KMS-11 (cell line): ENCODE measurements around the gene FGF3.

Experiments
- H2AFZ ChIP-seq: fragments of 200-600 bp; sonication (generic); 2 replicates; pipeline ENCODE4 v1.6.1; 2016; ENCODE audit warnings: antibody characterized with exemption, mixed run types, low read depth
- H3K27ac ChIP-seq: fragments of 200-600 bp; sonication (generic); 2 replicates; pipeline ENCODE4 v1.6.1; 2016; ENCODE audit warnings: mild to moderate bottlenecking, mixed run types
- H3K27me3 ChIP-seq: fragments of 200-600 bp; sonication (generic); 2 replicates; pipeline ENCODE4 v1.6.1; 2017; ENCODE audit warnings: mild to moderate bottlenecking, low read depth, mixed run types, moderate library complexity; ENCODE audit not compliant: insufficient read depth
- H3K36me3 ChIP-seq: fragments of 200-600 bp; sonication (generic); 2 replicates; pipeline ENCODE4 v1.6.1; 2017; ENCODE audit warnings: mild to moderate bottlenecking, mixed run types; ENCODE audit not compliant: insufficient read depth
- H3K4me1 ChIP-seq: fragments of 200-600 bp; sonication (generic); 2 replicates; pipeline ENCODE4 v1.6.1; 2016; ENCODE audit warnings: mild to moderate bottlenecking, low read depth, mixed run types; ENCODE audit not compliant: poor library complexity, severe bottlenecking
- H3K4me2 ChIP-seq: fragments of 200-600 bp; sonication (generic); 2 replicates; pipeline ENCODE4 v1.7.0; 2016; ENCODE audit warnings: mild to moderate bottlenecking, mixed run types
- H3K4me3 ChIP-seq: fragments of 200-600 bp; sonication (generic); IDR thresholded peaks from 2 replicates; pipeline ENCODE4 v1.6.1; 2017; ENCODE audit warnings: low read depth, low read length, mixed read lengths; ENCODE audit not compliant: insufficient read depth
- H3K79me2 ChIP-seq: fragments of 200-600 bp; sonication (generic); 2 replicates; pipeline ENCODE4 v1.6.1; 2016; ENCODE audit warnings: low read depth, mixed run types; ENCODE audit not compliant: insufficient read depth
- H3K9ac ChIP-seq: fragments of 200-600 bp; sonication (generic); 2 replicates; pipeline ENCODE4 v1.6.1; 2016; ENCODE audit warnings: mild to moderate bottlenecking, mixed run types
- H4K20me1 ChIP-seq: fragments of 200-600 bp; sonication (generic); 2 replicates; pipeline ENCODE4 v1.6.1; 2016; ENCODE audit warnings: mild to moderate bottlenecking, mixed run types; ENCODE audit not compliant: insufficient read depth
- TF ChIP-seq, protein P1 (sequence below): fragments of 200-600 bp; sonication (generic); conservative IDR thresholded peaks from 2 replicates; pipeline ENCODE4 v1.6.1; 2017; ENCODE audit warnings: low read depth, mild to moderate bottlenecking, antibody characterized with exemption, low read length, moderate library complexity, mixed read lengths

FGF3 gene

DNA sequence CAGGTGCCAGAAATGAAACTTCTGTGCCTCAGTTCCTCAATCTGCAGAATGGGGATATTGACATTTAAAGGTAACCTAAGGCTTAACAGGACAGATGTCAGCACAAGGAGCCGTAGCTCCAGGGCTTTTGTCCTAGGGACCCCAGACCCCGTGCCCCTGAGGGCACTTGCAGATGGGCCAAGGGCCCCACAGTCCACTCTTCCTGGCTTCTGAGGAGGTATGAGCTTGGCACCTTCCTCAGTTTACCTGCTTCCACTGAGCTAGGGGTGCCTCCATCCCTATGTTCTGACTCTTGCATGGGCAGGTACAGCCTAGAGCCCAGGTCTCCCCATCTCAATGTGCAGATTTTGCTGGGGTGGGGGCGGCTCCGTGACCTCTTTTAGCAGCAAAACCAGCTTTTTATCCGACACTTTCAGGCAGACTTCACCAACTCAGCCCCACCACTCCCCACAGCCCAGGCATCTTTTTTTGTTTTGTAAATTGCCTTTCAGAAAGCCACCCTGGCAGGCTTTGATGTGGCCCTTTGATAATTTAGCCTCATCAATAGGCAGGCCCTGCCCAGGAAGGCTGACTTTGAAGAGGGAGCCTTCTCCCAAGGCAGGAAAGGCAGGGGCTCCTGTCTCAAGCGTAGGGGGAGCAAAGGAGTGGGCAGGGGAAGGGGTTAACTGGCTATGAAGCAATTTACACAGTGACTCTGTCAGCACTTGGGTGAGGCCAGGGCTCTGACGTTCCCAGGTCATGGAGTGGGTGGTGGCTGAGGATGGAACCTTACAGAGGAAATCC, 23.7 kb upstream of the FGF3 start:
- Histone ChIP-seq H4K20me1 (no peaks in the 10 kb centered on the region), H3K27ac (no peak overlapping the region), H3K9ac (no peak overlapping the region), H3K27me3 (no peaks in the 10 kb centered on the region; the same call in 1 of the 2 replicates), H2AFZ (no peak overlapping the region), H3K4me2 (no peak overlapping the region), H3K4me1 (no peaks in the 10 kb centered on the region), H3K4me3 (no peak overlapping the region), H3K79me2 (no peaks in the 10 kb centered on the region), H3K36me3 (no peaks in the 10 kb centered on the region)
- TF ChIP-seq, protein P1, sequence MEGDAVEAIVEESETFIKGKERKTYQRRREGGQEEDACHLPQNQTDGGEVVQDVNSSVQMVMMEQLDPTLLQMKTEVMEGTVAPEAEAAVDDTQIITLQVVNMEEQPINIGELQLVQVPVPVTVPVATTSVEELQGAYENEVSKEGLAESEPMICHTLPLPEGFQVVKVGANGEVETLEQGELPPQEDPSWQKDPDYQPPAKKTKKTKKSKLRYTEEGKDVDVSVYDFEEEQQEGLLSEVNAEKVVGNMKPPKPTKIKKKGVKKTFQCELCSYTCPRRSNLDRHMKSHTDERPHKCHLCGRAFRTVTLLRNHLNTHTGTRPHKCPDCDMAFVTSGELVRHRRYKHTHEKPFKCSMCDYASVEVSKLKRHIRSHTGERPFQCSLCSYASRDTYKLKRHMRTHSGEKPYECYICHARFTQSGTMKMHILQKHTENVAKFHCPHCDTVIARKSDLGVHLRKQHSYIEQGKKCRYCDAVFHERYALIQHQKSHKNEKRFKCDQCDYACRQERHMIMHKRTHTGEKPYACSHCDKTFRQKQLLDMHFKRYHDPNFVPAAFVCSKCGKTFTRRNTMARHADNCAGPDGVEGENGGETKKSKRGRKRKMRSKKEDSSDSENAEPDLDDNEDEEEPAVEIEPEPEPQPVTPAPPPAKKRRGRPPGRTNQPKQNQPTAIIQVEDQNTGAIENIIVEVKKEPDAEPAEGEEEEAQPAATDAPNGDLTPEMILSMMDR: no peak

DNA sequence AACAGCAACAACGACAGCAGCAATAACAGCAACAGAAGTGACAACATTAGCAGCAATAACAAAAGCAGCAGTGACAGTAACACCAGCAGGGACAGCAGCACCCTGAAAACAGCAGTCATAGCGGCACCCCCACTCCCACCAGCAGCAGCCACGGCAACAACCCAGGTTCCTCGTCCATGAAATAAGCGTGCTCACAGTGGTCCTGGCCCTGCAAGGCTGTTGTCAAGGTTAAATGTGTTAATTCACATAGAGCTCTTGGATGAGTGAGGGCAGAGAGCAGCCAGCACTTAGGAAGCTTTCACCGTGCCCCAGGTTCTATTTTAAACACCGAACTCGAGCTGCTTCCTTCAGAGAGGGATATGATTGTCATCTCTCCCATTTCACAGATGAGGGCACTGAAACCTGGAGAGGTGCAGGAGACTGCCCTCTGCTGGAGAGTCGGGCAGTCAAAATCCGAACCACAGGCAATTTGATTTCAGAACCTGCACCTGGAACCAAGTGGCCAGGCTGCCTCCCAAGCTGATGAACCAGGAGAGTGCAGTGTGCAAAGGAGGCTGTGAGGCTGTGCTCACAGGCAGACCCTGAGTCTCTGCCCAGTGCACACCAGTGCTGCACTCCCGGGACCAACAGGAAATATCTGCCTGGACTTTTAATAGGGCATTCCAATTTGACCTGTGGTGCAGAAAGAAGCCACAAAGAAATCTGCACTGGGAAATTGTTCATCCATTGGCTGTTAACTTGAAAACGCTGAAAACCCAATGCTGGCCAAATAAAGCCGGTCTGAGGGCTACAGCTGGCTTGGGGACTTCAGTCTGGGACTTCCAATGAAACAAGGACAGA, 22.9 kb upstream of the FGF3 start:
- Histone ChIP-seq H3K4me2 (no peak overlapping the region), H2AFZ (no peak overlapping the region), H3K4me3 (no peak overlapping the region), H3K27me3 (no peaks in the 10 kb centered on the region; the same call in 1 of the 2 replicates), H4K20me1 (no peaks in the 10 kb centered on the region), H3K36me3 (no peaks in the 10 kb centered on the region), H3K4me1 (no peaks in the 10 kb centered on the region), H3K27ac (no peak overlapping the region), H3K79me2 (no peaks in the 10 kb centered on the region), H3K9ac (no peak overlapping the region)
- TF ChIP-seq, protein P1: no peak

DNA sequence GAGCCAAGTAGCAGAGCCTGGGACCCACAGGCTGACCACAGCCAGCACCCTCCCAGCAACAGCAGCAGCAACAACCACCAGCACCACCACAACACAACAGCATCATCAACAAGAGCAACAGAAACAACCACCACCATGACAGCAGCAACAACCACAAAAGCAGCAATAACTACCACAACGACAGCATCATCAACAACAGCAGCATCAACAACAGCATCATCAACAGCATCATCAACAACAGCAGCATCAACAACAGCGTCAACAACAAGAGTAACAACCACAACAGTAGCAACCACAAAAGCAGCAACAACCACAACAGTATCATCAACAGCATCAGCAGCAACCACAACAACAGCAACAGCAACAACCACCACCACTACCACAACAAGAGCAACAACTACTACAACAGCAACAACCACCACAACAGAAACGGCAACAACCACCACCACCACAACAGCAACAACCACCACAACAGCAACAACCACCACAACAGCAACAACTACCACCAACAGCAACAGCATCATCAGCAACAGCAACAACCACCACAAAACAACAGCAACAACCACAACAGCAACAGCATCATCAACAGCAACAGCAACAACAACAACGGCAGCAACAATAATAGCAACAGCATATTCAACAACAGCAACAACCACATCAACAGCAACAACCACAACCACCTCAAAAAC, 22.1 kb upstream of the FGF3 start:
- no peak overlapping the region for H3K27ac ChIP-seq
- no peak overlapping the region for H3K4me2 ChIP-seq
- H3K4me3 ChIP-seq: no peak overlapping the region
- H4K20me1 ChIP-seq: no peaks in the 10 kb centered on the region
- H3K9ac ChIP-seq: no peak overlapping the region
- H3K27me3 ChIP-seq: no peaks in the 10 kb centered on the region; the same call in 1 of the 2 replicates
- H3K79me2 ChIP-seq: no peaks in the 10 kb centered on the region
- no peak overlapping the region for H2AFZ ChIP-seq
- H3K36me3 ChIP-seq: no peaks in the 10 kb centered on the region
- TF ChIP-seq, protein P1: no peak
- no peaks in the 10 kb centered on the region for H3K4me1 ChIP-seq

DNA sequence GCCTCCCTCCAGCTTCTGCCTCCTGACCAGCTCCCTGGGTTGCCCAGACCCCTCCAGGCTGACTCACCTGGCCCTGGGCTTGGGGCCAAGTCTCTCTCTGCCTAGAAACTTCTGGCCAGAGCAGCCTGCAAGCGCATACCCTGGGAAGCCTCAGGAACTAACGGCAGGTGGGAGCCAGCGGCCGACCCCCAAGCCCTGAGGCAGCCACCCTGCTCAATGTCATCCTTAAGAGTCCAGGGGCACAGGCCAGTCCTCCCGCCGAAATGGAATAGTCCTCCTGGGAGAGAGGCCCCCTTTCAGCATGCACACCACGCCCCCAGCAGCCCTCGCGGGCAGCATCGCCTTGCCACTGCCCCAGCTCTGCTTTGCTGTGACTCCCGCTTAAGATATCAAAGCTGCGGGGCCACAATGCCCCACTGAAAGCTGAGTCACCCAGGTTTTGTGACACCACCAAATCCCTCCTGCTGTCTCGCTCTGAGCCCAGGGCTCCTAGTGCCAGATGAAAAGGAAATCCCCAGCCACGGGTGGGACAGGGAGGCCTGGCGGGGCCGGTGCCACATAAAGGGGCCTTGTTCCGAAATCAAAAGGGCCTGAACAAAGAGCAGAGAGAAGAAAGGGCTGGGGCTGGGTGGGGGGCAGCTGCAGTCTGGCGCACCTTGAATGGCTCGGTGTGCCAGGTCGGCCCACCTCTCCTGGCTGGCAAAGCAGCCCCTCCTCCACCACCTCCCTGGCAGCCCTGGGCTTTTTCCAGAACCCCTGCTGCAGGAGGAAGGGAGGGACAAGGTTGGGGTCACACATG, 21.4 kb upstream of the FGF3 start:
- Histone ChIP-seq H2AFZ (no peak overlapping the region), H3K9ac (no peak overlapping the region), H3K4me1 (no peaks in the 10 kb centered on the region), H3K27ac (no peak overlapping the region), H3K4me3 (no peak overlapping the region), H3K36me3 (no peaks in the 10 kb centered on the region), H4K20me1 (no peaks in the 10 kb centered on the region), H3K79me2 (no peaks in the 10 kb centered on the region), H3K4me2 (no peak overlapping the region), H3K27me3 (no peaks in the 10 kb centered on the region; the same call in 1 of the 2 replicates)
- TF ChIP-seq, protein P1: no peak
